Smooth muscle cell (in vitro differentiated cells): ENCODE data around the gene GPATCH2L. TPM values are rescaled to one million over a fixed set of nuclear protein-coding genes. Genes with fewer than 3 reads are reported as not detected.

Experiments
- DNase-seq: peaks from one replicate; lab custom pipeline; 2025; ENCODE audit not compliant: unreplicated experiment; lab: John Stamatoyannopoulos, UW
- H2AFZ ChIP-seq: fragments of 200-600 bp; sonication (generic); 2 replicates; pipeline ENCODE4 v1.6.0; 2016; ENCODE audit warnings: antibody characterized with exemption, low read depth, mild to moderate bottlenecking
- H3F3A ChIP-seq: fragments of 200-600 bp; sonication (generic); 2 replicates; pipeline ENCODE4 v1.6.0; 2017; ENCODE audit warnings: antibody characterized with exemption, low read depth
- H3K27ac ChIP-seq: fragments of 200-600 bp; sonication (generic); 2 replicates; pipeline ENCODE4 v1.5.1; 2016; ENCODE audit warnings: low read depth, mild to moderate bottlenecking
- H3K27me3 ChIP-seq: fragments of 200-600 bp; sonication (generic); 2 replicates; pipeline ENCODE4 v1.6.1; 2016; ENCODE audit warnings: low read depth, mild to moderate bottlenecking
- H3K36me3 ChIP-seq: fragments of 200-600 bp; sonication (generic); 2 replicates; pipeline ENCODE4 v1.5.1; 2016; ENCODE audit warnings: low read depth
- H3K4me1 ChIP-seq: fragments of 200-600 bp; sonication (generic); 2 replicates; pipeline ENCODE4 v1.5.1; 2016; ENCODE audit warnings: low read depth
- H3K4me2 ChIP-seq: fragments of 200-600 bp; sonication (generic); 2 replicates; pipeline ENCODE4 v1.6.0; 2016; ENCODE audit warnings: mild to moderate bottlenecking
- H3K4me3 ChIP-seq: fragments of 200-600 bp; sonication (generic); 2 replicates; pipeline ENCODE4 v1.5.1; 2016; ENCODE audit warnings: mild to moderate bottlenecking
- H3K79me2 ChIP-seq: fragments of 200-600 bp; sonication (generic); 2 replicates; pipeline ENCODE4 v1.6.0; 2016; ENCODE audit warnings: low read depth, mild to moderate bottlenecking
- H3K9ac ChIP-seq: fragments of 200-600 bp; sonication (generic); 2 replicates; pipeline ENCODE4 v1.6.0; 2016; ENCODE audit warnings: low read depth
- H3K9me3 ChIP-seq: fragments of 200-600 bp; sonication (generic); replicated peaks from 2 replicates; pipeline ENCODE4 v1.5.1; 2016; ENCODE audit warnings: low read depth
- H4K20me1 ChIP-seq: fragments of 200-600 bp; sonication (generic); 2 replicates; pipeline ENCODE4 v1.6.0; 2016; ENCODE audit warnings: low read depth
- CTCF ChIP-seq: fragments of 200-600 bp; sonication (generic); IDR thresholded peaks from 2 replicates; pipeline ENCODE4 v1.5.1; 2017; ENCODE audit warnings: borderline replicate concordance, mild to moderate bottlenecking, antibody characterized with exemption; ENCODE audit not compliant: insufficient read depth, poor library complexity, severe bottlenecking
- WGBS: methylation state at CpG from one replicate; pipeline ENCODE4 v1.1.7; 2016; ENCODE audit warnings: low lambda C conversion rate; 5-methylcytosine and 5-hydroxymethylcytosine counted together
- polyA plus RNA-seq: library from polyadenylated mRNA; unstranded; fragments of >200 nt; fragmentation: Nextera tagmentation; extraction: Ambion mirVana; gene quantifications from 2 replicates; pipeline ENCODE4 v1.2.1, GENCODE V29; 2016
- total RNA-seq: library from RNA; depleted of rRNA; stranded (reverse); fragments of >200 nt; gene quantifications from 2 replicates; pipeline ENCODE4 v1.2.3, GENCODE V29; 2014

GPATCH2L gene
- total and polyA plus RNA-seq, 2 experiments from 2014 or later: 14.5 to 53.4 TPM

- Histone ChIP-seq H3K36me3 (no peaks in the 10 kb centered on the region), H3K9me3 (no peaks in the 10 kb centered on the region), H3K4me3 (no peak overlapping the region), H3K4me2 (no peak overlapping the region), H3K4me1 (peaks cover 6% of the 10 kb centered on the region), H3K27ac (no peak overlapping the region), H3K27me3 (peaks cover 9% of the 10 kb centered on the region), H3K9ac (no peak overlapping the region), H3F3A (no peaks in the 10 kb centered on the region), H3K79me2 (no peaks in the 10 kb centered on the region), H4K20me1 (no peaks in the 10 kb centered on the region), H2AFZ (no peak overlapping the region)
- TF ChIP-seq CTCF: no peak
- 88% methylated on average over 8 of the region's 8 CpGs for WGBS
- no peak for DNase-seq
Observed at GRCh38 chr14:76253111-76253510, 101.4 kb downstream of the GPATCH2L start.

GRCh38 chr14:76256545-76256944 is 104.8 kb downstream of the GPATCH2L start:
- H3K9me3 ChIP-seq: no peaks in the 10 kb centered on the region
- peaks cover 12% of the 10 kb centered on the region for H3K4me1 ChIP-seq
- no peaks in the 10 kb centered on the region for H3K36me3 ChIP-seq
- peaks cover 4% of the 10 kb centered on the region for H3K27me3 ChIP-seq
- 47% methylated on average over 4 of the region's 4 CpGs for WGBS
- DNase-seq: no peak
- H2AFZ ChIP-seq: no peak overlapping the region
- H3F3A ChIP-seq: no peaks in the 10 kb centered on the region
- no peak overlapping the region for H3K9ac ChIP-seq
- no peaks in the 10 kb centered on the region for H4K20me1 ChIP-seq
- no peak for TF ChIP-seq CTCF
- H3K27ac ChIP-seq: no peak overlapping the region
- H3K79me2 ChIP-seq: no peaks in the 10 kb centered on the region
- peak overlapping the region; percentile 53 for H3K4me2 ChIP-seq
- no peak overlapping the region for H3K4me3 ChIP-seq

DNA sequence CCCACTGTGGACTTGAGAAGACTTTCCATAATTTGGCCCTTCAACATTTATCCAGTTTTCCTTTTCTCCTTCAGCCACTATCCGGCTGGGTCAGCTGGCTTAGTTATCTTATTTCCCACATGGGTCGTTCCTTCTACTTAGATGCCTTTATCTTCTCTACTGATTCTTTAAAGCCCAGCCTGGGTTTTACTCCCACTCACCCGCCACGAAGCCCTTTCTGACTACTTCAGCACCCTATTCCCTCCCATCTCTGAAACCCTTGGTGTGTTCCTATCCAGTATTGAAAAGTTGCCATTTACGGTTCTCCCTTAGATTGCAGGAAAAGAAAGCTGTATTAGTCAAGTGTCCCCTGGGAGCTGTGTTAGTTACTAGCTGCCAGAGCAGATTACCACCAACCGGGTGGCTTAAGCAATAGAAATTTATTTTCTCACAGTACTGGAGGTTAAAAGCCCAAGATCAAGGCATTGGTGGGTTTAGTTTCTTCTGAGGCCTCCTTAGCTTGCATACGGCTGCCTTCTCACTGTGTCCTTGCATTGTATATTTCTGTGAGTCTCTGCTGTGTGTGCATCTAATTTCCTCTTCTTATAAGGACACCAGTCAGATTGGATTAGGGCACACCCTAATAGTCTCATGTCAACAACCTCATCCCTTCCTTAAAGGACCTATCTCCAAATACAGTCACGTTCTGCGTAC is 105.5 kb downstream of the GPATCH2L start:
- no peak overlapping the region for H3K9ac ChIP-seq
- 44% methylated on average over 9 of the region's 9 CpGs for WGBS
- no peaks in the 10 kb centered on the region for H3K79me2 ChIP-seq
- H3K4me1 ChIP-seq: peaks cover 18% of the 10 kb centered on the region
- no peak for DNase-seq
- TF ChIP-seq CTCF: no peak
- H3K27me3 ChIP-seq: no peaks in the 10 kb centered on the region
- H3K27ac ChIP-seq: no peak overlapping the region
- H3K4me3 ChIP-seq: no peak overlapping the region
- no peaks in the 10 kb centered on the region for H3F3A ChIP-seq
- peak overlapping the region; percentile 53 for H3K4me2 ChIP-seq
- H3K36me3 ChIP-seq: no peaks in the 10 kb centered on the region
- H2AFZ ChIP-seq: no peak overlapping the region
- H3K9me3 ChIP-seq: no peaks in the 10 kb centered on the region
- no peaks in the 10 kb centered on the region for H4K20me1 ChIP-seq

DNA sequence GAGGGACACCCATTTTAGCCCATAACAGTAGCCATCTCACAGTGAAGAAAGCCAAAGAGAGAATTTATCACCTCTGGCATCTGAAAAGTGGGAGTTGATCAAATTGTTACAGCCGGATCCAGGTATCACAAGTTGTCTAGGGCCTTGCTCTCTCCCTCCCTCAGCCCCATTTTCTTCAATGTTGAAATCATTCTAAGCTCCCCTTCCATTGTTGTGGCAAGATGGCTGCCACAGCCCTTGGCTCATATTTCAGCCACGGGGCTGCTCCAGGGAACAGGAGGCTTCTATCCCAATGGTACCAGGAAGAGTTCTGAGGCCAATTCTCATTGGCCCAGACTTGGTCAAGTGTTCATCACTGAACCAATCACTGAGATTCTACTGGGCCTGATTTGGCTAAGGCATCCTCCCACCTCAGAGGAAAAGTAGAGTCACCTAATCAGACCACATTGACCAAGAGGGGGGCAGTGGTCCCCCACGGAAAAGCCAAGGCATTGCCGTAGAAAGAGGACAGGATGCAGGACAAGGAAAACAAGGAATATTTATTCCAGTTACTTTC is 106.2 kb downstream of the GPATCH2L start:
- DNase-seq: no peak
- H2AFZ ChIP-seq: no peak overlapping the region
- H3K9me3 ChIP-seq: no peaks in the 10 kb centered on the region
- H3K27ac ChIP-seq: no peak overlapping the region
- H3K4me2 ChIP-seq: no peak overlapping the region
- no peaks in the 10 kb centered on the region for H3K79me2 ChIP-seq
- H4K20me1 ChIP-seq: no peaks in the 10 kb centered on the region
- H3K36me3 ChIP-seq: no peaks in the 10 kb centered on the region
- no peak for TF ChIP-seq CTCF
- no peaks in the 10 kb centered on the region for H3K27me3 ChIP-seq
- no peak overlapping the region for H3K4me3 ChIP-seq
- 83% methylated on average over 4 of the region's 4 CpGs for WGBS
- no peaks in the 10 kb centered on the region for H3F3A ChIP-seq
- H3K4me1 ChIP-seq: peaks cover 18% of the 10 kb centered on the region
- H3K9ac ChIP-seq: no peak overlapping the region
